Central memory CD4-positive, alpha-beta T cell (primary cell): Measurements from ENCODE around the gene LMX1B.
"Not testable (repeated sequence)": the region's sequence is repeated elsewhere in the genome, so short reads cannot be mapped to it uniquely, and the experiment has no call there.

Experiments used
- DNase-seq: peaks from one replicate; pipeline ENCODE4 v3.0.0; 2022
- total RNA-seq, 3 experiments: gene quantifications; one replicate each; lab custom pipeline; 2026; lab: John Stamatoyannopoulos, UW

Gene LMX1B
- 0 reads per million in 3 experiments for total RNA-seq

DNA sequence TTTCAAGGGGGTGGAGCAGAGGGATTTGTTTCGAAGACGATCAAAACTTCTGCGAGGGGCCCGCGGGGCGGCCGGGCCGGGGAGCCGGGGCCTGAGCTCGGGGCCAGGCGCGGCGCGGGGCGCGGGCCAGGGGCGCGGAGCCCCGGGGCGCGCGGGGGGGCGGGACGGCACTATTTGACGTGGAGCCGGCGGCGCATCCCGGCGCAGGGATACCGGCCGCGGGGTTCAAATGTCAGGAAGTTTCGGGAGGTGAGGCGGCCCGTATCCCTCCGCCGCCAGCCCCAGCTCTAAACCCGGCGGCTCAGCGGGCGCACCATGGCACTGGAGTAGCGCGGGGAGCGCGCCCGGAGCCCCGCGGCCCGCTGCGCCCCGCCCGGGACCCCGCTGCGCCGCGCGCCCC, at the start of gene LMX1B:
TSS of gene LMX1B (plus strand) at position 278 of the 400 bp plus-strand sequence. CDS start 522 bp downstream, outside the sequence.
- DNase-seq = no peak

DNA sequence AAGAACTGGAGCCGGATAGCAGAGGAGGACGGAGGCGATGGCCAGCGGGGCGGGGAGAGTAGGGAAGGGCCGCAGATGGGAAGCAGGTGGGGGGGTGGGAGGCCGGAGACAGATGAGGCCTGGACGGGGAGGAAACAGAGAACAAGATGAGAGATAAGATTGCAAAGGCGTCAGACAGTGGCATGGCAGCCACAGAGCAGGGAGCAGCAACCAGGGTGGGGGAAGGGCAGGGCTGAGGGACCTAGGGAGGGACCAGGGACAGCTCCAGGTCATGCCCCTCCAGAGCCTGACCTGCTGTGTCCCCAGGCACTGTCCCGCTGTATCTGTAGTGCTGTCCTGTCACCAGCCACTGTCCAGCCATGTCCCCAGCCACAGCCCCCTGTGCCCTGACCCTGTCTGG, 49.6 kb upstream of the LMX1B start:
- DNase-seq = no peak

DNA sequence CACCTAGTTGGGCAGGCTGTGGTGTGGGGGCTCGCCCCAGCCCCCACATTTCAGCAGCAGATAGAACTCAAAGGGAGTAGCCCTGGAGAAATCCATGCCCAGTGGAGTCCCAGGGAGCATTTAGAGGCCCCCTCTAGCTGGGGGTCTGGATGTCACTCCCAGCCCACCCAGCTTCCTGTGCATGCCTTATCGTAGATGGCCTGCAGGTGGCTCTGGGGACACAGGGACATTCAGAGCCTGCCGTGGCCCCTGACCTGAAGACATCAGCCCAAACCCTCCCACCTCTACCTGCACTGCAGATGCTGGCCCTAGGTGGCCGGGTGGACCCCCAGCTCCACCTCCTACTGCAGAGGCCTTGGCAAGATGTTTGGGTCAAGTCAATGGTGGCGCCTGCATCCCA, 49.0 kb upstream of the LMX1B start:
- no peak for DNase-seq

GRCh38 chr9:126565336-126566128, 48.2 kb upstream of the LMX1B start:
- no peak for DNase-seq

DNA sequence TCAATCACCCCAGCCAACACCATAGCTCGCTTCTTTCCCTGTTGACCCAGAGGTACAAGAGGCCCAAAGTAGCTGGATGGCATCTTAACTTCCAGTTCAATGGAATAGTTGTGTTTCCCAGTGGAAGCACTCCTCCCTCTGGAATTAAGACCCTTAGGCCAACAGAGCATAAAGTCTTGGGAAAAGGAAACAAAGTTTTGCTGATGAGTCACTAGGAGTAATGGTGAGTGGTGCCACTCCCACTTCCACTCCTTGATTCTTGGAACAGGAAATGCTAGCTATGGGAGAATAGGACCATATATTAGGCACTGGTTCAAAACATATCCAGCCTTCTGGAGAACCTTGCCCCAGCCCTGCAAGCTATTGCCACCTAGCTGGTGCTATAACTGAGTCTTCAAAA, 44.7 kb upstream of the LMX1B start:
- DNase-seq = no peak

GRCh38 chr9:126578029-126578428, 35.7 kb upstream of the LMX1B start:
- no peak for DNase-seq

GRCh38 chr9:126580319-126580718, 33.4 kb upstream of the LMX1B start:
- not testable (repeated sequence) for DNase-seq

- DNase-seq = no peak
Measured at GRCh38 chr9:126581893-126582292, 31.8 kb upstream of the LMX1B start.

- DNase-seq = no peak
Measured at GRCh38 chr9:126582427-126582826, 31.3 kb upstream of the LMX1B start.

DNA sequence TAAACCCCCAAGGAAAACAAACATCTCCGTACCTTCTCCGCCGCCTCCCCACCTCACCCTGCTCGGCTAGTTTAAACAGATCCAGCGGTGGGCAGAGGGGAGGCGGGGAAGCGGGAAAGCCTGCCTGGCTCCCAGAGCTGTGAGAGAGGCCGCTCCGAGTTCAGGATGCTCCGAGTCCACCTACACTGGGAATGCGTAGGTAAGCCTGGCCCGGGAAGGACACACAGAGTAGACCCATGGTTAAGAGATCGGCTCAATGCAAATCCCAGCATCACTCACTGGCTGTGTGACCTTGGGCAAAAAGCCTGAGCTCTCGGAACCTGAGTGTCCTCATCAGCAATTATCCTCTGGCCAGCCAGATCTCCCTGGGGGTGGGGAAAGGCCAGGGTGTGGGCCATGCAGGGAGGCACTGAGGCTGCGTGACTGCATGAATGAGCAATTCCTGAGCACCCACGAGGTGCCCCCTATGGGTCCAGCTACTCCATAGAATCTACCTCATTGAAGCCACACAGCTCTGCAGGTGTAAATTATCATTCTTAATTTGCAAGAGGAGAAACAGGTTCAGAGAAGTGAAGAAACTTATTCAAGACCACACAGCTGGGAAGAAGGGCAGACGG, 30.5 kb upstream of the LMX1B start:
- DNase-seq = no peak

DNA sequence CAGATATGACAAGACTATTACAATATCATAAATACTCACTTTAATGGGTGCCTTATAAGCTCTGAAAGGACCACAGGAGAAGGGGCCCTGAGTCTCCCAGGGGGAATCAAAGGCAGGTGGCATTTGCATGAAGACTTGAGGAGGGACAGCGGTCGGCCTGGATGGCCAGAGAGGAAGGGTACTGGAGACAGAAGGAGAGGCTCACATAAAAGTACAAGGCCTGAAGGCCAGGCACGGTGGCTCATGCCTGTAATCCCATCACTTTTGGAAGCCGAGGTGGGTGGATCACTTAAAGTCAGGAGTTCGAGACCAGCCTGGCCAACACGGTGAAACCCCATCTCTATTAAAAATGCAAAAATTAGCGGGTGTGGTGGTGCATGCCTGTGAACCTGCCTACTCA, 29.1 kb upstream of the LMX1B start:
- DNase-seq = no peak

GRCh38 chr9:126586236-126586635, 27.5 kb upstream of the LMX1B start:
- DNase-seq = no peak

- no peak for DNase-seq
Measured at GRCh38 chr9:126587187-126588185, 26.2 kb upstream of the LMX1B start.

GRCh38 chr9:126588491-126589168, 25.1 kb upstream of the LMX1B start:
- DNase-seq = no peak

DNA sequence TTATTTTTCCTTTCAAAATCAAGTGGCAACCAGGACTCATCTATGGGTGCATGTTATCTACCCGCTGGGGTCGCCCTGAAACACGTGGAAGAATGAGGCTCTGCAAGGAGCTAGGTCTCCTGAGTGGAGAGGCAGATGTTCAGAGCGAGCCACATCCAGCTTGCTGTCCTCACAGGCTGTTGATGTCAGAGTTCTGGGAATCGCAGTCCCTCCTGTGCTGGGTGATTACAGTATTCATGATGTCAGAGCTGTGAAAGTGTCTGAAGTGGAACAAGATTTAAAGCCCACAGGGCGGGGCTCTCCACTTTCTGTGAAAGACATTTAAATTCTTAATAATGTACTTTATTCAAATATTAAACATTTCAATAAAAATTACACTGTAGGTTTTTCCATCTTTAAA, 24.4 kb upstream of the LMX1B start:
- no peak for DNase-seq

DNA sequence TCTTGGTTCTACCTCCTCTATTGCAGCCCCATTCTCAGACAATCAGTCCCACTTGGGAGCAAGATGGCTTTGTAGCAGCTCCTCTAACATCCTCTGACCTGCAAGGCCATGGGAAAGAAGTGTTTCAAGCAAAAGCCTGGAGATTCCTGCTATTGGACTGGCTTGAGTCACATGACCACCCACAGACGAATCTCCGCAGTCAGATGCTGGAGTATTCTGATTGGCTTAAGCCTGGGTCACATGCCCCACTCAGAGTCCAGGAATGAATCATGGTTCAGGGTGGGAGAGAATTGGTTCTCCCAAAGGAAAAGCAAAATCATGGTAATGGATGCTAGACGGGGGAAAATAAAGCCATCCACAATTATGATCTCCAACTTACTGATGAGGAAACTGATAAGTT, 22.6 kb upstream of the LMX1B start:
- DNase-seq = no peak

DNA sequence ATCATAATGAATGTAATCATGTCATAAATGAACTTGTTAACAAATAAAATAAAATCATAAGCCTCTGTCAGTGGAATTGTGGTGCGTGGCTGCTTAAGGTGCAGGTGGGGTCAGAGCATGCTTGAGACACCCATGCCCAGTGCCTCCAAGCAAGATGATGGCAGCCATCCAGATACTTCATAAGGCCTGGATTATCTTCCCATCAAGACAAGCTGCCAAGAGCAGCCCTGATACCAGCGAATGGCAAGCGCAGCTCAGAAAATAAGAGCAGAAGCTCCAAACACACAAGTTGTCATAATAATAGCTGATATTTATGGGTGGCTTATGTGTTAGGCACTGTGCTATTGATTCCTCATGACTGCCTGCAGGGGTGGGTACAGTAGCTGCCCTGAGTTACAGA, 21.8 kb upstream of the LMX1B start:
- no peak for DNase-seq

DNA sequence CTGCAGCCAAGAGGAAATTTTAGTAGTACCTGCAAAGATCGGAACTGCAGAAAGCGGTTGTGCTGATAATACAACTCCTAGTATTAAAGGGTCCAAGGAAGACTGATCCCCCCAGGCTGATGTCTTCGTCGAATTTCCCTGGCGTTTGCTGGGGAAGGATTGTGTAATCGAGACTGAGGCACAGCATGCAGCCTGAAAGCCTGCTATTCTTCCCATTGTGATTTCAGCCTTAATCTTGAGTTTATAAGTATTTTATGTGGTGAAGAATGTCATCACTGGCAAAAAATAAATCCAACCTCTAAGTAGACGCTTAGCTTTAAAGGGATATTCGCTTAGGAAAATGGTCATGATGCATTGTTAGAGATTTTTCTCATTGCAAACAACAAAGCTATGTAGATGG, 21.3 kb upstream of the LMX1B start:
- no peak for DNase-seq

DNA sequence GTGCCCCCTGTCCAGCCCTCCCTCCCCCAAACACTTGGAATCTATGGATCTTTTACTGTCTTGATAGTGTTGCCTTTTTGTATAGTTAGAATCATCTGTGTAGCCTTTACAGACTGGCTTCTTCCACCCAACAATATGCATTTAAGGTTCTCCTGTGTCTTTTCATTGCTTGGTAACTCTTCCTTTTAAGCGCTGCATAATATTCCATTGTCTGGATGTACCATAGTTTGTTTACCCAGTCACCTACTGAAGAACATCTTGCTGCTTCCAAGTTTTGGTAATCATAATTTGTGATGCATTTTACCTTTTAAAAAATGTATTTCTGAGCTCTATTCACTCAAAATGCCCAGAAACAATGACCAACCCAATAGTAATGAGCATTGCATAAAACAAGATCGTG, 17.7 kb upstream of the LMX1B start:
- no peak for DNase-seq

DNA sequence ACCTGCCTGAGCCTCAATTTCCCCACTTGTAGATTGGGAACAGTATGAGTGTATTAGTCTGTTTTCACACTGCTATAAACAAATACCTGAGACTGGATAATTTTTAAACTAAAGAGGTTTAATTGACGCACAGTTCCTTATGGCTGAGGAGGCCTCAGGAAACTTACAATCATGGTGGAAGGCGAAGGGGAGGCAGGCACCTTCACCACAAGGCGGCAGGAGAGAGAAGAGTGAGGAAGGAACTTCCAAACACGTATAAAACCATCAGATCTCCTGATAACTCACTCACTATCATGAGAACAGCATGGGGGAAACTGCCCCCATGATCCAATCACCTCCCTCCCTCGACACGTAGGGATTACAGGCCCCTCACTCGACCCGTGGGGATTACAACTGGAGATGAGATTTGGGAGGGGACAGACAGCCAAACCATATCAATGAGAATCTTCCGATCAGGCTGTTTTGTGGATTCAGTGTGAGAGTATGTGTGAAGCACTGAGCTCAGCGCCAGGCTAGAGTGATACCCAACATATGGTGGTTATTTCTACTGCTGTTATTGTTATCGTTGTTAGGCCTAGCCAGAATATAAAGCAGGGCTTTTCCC, 14.6 kb upstream of the LMX1B start:
- DNase-seq = no peak

DNA sequence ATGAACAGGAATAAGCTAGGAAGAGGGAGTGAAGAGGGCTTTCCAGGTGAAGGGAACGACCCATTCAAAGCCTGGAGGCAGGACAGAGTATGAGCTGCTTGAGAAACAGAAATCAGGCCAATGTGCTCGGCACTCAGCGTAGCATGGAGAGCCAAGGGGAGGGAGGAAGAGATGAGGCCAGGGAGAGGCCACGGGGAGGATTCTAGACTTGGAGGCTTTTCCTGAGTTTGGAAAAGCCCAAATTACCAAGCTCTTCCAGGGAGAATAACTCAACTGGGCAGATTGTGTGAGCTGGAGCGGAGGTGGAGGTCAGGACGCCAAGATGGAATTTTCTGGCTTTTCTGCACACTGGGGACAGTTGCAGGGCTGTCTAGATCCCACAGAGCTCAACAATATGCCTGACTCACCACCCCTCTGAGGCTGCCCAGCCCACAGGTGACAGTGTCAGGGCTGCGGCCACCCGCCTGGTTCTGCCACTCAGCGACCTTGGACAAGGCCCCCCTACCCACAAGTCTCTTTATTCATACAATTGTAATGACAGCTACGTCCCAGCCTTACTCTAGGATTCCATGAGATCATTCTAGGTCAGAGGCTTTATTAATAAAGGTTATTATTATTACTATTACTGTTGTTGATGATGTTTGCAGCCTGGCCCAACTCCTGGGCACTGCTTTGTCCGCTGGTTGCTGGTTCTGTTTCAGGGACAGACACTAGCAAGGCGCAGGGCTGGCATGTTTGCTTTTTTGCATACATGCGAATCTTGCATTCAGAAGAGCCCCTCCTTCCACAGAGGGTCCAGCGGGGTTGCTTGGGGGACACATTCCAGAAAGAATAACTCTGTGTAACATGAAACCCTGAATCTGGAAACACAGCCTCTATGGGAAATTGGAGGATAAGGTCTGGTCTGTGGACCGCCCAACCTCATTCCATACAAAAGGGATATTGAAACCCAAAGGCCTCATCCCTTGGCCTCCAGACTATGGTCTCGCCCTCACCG, 9.4 kb upstream of the LMX1B start:
- DNase-seq = no peak
